Heart right ventricle (tissue), 16 donors: ENCODE results near the gene STK39. TPM values are rescaled to one million over a fixed set of nuclear protein-coding genes. Genes with fewer than 3 reads are reported as not detected.

Experiments
- ATAC-seq, 8 donors: fragments of 200-7000 bp; cut with Tn5 transposase; one replicate each; pipeline ENCODE4 v1.9.1; 2020; ENCODE audit warnings: mild to moderate bottlenecking in 8 of 8, moderate library complexity in 8 of 8, moderate number of reproducible peaks in 1 of 8
- DNase-seq, 2 donors: peaks; one replicate each; pipeline ENCODE4 v3.0.0-alpha.2; 2020
- H3K27ac ChIP-seq, 10 donors: fragments of 200-600 bp; sonication (generic) in 2 of 10; one replicate each; pipeline versions ENCODE4 v1.5.0 to v1.8.0; 2020 to 2022; ENCODE audit warnings: mild to moderate bottlenecking in 3 of 10
- H3K27me3 ChIP-seq, 7 donors: fragments of 200-600 bp; one replicate each; pipeline ENCODE4 v1.8.0; 2021 to 2022; ENCODE audit warnings: mild to moderate bottlenecking in 2 of 7
- H3K36me3 ChIP-seq, 9 donors: fragments of 200-600 bp; sonication (generic) in 1 of 9; one replicate each; pipeline versions ENCODE4 v1.5.0 to v1.8.0; 2020 to 2022; ENCODE audit warnings: mild to moderate bottlenecking in 2 of 9
- H3K4me1 ChIP-seq, 9 donors: fragments of 200-600 bp; sonication (generic) in 1 of 9; one replicate each; pipeline versions ENCODE4 v1.5.0 to v1.8.0; 2020 to 2022; ENCODE audit warnings: mild to moderate bottlenecking in 4 of 9
- H3K4me3 ChIP-seq, 10 donors: fragments of 200-600 bp; sonication (generic) in 2 of 10; one replicate each; pipeline versions ENCODE4 v1.5.0 to v1.8.0; 2020 to 2022; ENCODE audit warnings: mild to moderate bottlenecking in 7 of 10, moderate library complexity in 2 of 10
- H3K9me3 ChIP-seq, 11 donors: fragments of 200-600 bp in 10 of 11; sonication (generic) in 2 of 11; one replicate each; pipeline versions ENCODE4 v1.5.0 to v1.8.0; 2013 to 2022; ENCODE audit warnings: mild to moderate bottlenecking in 2 of 11, control low read depth in 1 of 11, moderate library complexity in 1 of 11
- WGBS, 2 donors: extraction: QIAGEN DNeasy Blood & Tissue Kit; methylation state at CpG; one replicate each; pipeline ENCODE4 v1.1.7; 2013; ENCODE audit warnings: inconsistent platforms in 1 of 2; 5-methylcytosine and 5-hydroxymethylcytosine counted together
- intact Hi-C, 10 donors: fragments of 100-400 bp; cut with DNase I; formaldehyde crosslinking; loops; one replicate each; pipeline versions ENCODE4 v1.11.1 to v1.14.2; 2022
- polyA plus RNA-seq, 2 donors: library from polyadenylated mRNA; stranded (reverse); fragments of 200-250 nt; gene quantifications; one replicate each; pipeline ENCODE4 v1.2.3, GENCODE V29; 2013
- total RNA-seq, 10 donors: library from RNA; stranded (reverse); fragmentation: NEBNext Ultra II Directional in 3 of 10; extraction: Animal tissue kit (Norgen Biotek cat#: 25700) in 3 of 10; gene quantifications; one replicate each; pipeline versions ENCODE4 v1.2.1 to v1.2.4, GENCODE V29; 2021 to 2023
- TF ChIP-seq, protein P1 (sequence below), 9 donors: fragments of 200-600 bp; sonication (generic) in 2 of 9; IDR thresholded peaks; one replicate each; pipeline versions ENCODE4 v1.5.0 to v1.8.0; 2021 to 2022; ENCODE audit warnings: antibody characterized with exemption in 9 of 9, mild to moderate bottlenecking in 5 of 9, moderate library complexity in 1 of 9
- donor health status: Arrhythmogenic right ventricular cardiomyopathy.
- donor health status: ischemic (EF 13 %, LVEDD 7.1; RV severe dilation, severe dysfunction).
- donor health status: healthy with polysubstance abuse.
- donor health status: DM: no; HTN: yes; CAD: no.
- donor health status: DM: no; HTN: no; CAD: no.
- donor health status: ischemic (EF 25% LVEDD 6.9; RV normal size, moderate dysfunction).
- donor health status: ischemic (EF 25% LVEDD 5.7; RV mildly dilated, moderate dysfunction).
- donor health status: healthy.
- donor health status: DM: yes; HTN: yes; CAD: no.
- donor health status: Ischemic cardiomyopathy.
- donor health status: ischemic (EF 35%, LVEDD 5.7; RV mildly dilated, moderate dysfunction).
- donor health status: nonischemic (EF 11% LVEDD 7.7; RV severe dilation, severe dysfunction).
- donor health status: DM: yes; HTN: yes; CAD: no.
- donor health status: PGD.
- donor health status: ischemic (EF 29% LVEDD 5.4; RV normal size, mild dysfunction).
- donor health status: nonischemic (EF 23%, LVEDD 6.1; RV moderate dilation, normal function).

The STK39 gene
- total and polyA plus RNA-seq, 12 donors: 15.2 to 35.5 (median 19.6) TPM

DNA sequence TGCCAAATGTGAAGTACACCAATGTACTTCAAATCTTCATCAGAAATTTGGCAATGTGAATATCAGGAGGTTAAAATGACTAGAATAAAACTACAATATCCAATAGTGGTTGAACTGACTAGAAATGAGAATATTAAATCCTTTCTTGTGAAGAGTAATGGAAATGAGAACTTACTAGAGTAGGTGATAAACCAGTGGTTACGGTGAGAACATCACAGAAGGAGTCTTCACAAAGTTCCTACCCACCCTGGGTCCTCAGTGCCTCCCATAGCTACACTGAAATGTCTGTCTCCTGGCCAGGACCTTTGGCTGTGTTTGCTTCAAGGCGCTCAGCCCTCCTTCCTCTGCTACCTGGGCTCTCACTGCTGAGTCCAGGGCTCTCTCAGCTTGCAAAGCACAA, 289.7 kb downstream of the STK39 start:
- Histone ChIP-seq H3K9me3 (peaks cover 0 to 11% (median 4%) of the 10 kb centered on the region in 11 donors), H3K4me3 (no peak overlapping the region), H3K27me3 (no peaks in the 10 kb centered on the region), H3K27ac (no peak overlapping the region), H3K36me3 (peaks cover 0 to 14% (median 0%) of the 10 kb centered on the region in 9 donors), H3K4me1 (no peaks in the 10 kb centered on the region)
- TF ChIP-seq, protein P1, sequence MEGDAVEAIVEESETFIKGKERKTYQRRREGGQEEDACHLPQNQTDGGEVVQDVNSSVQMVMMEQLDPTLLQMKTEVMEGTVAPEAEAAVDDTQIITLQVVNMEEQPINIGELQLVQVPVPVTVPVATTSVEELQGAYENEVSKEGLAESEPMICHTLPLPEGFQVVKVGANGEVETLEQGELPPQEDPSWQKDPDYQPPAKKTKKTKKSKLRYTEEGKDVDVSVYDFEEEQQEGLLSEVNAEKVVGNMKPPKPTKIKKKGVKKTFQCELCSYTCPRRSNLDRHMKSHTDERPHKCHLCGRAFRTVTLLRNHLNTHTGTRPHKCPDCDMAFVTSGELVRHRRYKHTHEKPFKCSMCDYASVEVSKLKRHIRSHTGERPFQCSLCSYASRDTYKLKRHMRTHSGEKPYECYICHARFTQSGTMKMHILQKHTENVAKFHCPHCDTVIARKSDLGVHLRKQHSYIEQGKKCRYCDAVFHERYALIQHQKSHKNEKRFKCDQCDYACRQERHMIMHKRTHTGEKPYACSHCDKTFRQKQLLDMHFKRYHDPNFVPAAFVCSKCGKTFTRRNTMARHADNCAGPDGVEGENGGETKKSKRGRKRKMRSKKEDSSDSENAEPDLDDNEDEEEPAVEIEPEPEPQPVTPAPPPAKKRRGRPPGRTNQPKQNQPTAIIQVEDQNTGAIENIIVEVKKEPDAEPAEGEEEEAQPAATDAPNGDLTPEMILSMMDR (IDR thresholded peaks at IDR 0.05): no peak
- ATAC-seq: no peak
- intact Hi-C loops: no loop called here
- WGBS, 2 donors: 96% methylated on average over 2 of the region's 2 CpGs
- no peak for DNase-seq

DNA sequence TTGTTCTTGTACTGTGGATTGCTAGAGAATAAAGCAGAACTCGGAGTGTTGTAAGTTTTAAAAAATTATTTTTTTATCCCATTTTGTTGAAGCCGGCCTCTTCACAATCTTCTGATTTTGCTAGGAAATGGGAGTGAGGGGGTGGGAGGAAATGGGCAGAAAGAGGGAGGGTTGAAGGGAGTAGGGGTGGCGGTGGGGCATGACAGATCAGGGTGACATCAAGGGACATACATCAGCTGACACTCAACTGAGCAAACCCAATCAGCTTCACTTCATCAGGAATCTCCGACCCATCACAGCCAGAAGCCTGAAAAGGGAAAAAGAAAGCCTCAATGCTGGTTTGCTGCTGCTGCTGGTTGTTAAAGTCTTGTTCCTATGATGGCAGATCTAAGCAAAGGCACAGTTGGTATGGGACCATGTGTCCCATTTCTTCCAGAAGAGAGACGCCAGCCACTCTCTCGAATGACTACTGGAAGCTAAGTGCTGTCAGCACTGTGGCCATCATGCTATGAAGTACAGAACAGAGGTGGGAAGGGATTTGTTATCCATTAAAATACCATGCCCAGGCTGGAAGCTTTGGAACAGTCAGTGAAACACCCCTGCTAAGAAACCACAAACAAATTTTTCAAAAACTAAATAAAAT, 292.0 kb downstream of the STK39 start:
- intact Hi-C loops: no loop called here
- TF ChIP-seq, protein P1 (IDR thresholded peaks at IDR 0.05): no peak
- DNase-seq (no peak), ATAC-seq (no peak)
- WGBS, 2 donors: 81% methylated on average over 6 of the region's 6 CpGs
- Histone ChIP-seq H3K9me3 (peaks cover 0 to 11% (median 5%) of the 10 kb centered on the region in 11 donors), H3K27me3 (no peaks in the 10 kb centered on the region), H3K4me1 (no peaks in the 10 kb centered on the region), H3K27ac (no peak overlapping the region), H3K36me3 (peaks cover 0 to 7% (median 0%) of the 10 kb centered on the region in 9 donors), H3K4me3 (no peak overlapping the region)

DNA sequence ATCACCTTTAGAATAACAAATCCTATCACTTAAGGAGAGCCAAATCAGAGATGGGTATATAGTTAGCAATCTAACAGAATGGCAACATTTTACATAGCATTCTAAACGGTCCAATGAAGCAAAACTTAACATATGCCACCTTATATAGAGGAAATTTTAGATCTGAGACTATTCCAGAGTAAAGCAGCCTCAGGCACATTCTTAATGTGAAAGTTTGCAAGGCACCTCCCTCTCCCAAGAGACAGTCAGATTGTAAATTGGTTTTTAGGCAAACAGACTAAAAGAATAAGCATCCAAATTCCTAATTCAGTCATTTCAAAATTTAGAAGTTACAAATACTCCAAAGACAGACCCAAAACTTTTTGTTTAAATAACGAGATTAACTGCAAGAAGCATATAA, 292.9 kb downstream of the STK39 start:
- intact Hi-C loops: no loop called here
- DNase-seq (no peak), ATAC-seq (no peak)
- H3K4me3 ChIP-seq: no peak overlapping the region
- H3K4me1 ChIP-seq: no peaks in the 10 kb centered on the region
- H3K27ac ChIP-seq: no peak overlapping the region
- H3K9me3 ChIP-seq: peaks cover 0 to 11% (median 5%) of the 10 kb centered on the region in 11 donors
- TF ChIP-seq, protein P1 (IDR thresholded peaks at IDR 0.05): no peak
- H3K27me3 ChIP-seq: no peaks in the 10 kb centered on the region
- peaks cover 0 to 7% (median 0%) of the 10 kb centered on the region in 9 donors for H3K36me3 ChIP-seq
- WGBS, 2 donors: 76 to 89% methylated on average over 2 of the region's 2 CpGs

DNA sequence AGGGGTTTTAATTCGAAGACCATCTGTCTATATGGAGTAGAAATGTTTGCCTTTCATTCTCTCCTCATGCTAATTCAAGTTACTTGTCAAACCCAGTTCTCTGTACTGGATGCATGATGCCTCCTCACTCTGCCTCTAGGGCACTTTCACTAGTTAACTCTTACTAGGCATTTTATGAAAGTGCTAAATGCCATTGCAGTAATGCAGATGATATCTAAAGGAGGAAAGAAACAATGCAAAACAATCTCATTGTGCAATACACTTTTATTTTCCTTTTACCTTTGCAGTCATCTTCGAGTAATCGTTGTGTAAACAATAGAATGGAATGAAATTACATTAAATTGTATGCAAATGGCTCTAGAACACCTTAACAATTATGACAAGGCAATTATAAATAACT, 293.6 kb downstream of the STK39 start:
- WGBS, 2 donors: 94 to 96% methylated on average over 3 of the region's 3 CpGs
- TF ChIP-seq, protein P1 (IDR thresholded peaks at IDR 0.05): no peak

More for the DNA sequence above, 293.6 kb downstream of the STK39 start:
- H3K4me1 ChIP-seq: no peaks in the 10 kb centered on the region
- no peaks in the 10 kb centered on the region for H3K27me3 ChIP-seq
- H3K27ac ChIP-seq: no peak overlapping the region
- intact Hi-C loops: no loop called here
- H3K4me3 ChIP-seq: no peak overlapping the region
- no peak for DNase-seq
- H3K9me3 ChIP-seq: peaks cover 0 to 11% (median 5%) of the 10 kb centered on the region in 11 donors
- ATAC-seq: no peak
- H3K36me3 ChIP-seq: peaks cover 0 to 7% (median 0%) of the 10 kb centered on the region in 9 donors
